Ecto neural progenitor cell (in vitro differentiated cells): ENCODE results near the gene TAPBP.
"Not testable (repeated sequence)": the region's sequence is repeated elsewhere in the genome, so short reads cannot be mapped to it uniquely, and the experiment has no call there.

Experiments
- DNase-seq: peaks from one replicate; pipeline ENCODE4 v3.0.0-alpha.2; 2018; ENCODE audit warnings: low spot score

TAPBP gene

GRCh38 chr6:33276581-33276863, 37.4 kb downstream of the TAPBP start:
- no peak for DNase-seq

- DNase-seq = not testable (repeated sequence)
Measured at GRCh38 chr6:33275795-33276580, 37.9 kb downstream of the TAPBP start.

GRCh38 chr6:33273924-33274902, 39.7 kb downstream of the TAPBP start:
- DNase-seq = no peak

- DNase-seq = no peak
Measured at GRCh38 chr6:33273129-33273923, 40.6 kb downstream of the TAPBP start.

- no peak for DNase-seq
Measured at GRCh38 chr6:33272275-33273128, 41.4 kb downstream of the TAPBP start.

DNA sequence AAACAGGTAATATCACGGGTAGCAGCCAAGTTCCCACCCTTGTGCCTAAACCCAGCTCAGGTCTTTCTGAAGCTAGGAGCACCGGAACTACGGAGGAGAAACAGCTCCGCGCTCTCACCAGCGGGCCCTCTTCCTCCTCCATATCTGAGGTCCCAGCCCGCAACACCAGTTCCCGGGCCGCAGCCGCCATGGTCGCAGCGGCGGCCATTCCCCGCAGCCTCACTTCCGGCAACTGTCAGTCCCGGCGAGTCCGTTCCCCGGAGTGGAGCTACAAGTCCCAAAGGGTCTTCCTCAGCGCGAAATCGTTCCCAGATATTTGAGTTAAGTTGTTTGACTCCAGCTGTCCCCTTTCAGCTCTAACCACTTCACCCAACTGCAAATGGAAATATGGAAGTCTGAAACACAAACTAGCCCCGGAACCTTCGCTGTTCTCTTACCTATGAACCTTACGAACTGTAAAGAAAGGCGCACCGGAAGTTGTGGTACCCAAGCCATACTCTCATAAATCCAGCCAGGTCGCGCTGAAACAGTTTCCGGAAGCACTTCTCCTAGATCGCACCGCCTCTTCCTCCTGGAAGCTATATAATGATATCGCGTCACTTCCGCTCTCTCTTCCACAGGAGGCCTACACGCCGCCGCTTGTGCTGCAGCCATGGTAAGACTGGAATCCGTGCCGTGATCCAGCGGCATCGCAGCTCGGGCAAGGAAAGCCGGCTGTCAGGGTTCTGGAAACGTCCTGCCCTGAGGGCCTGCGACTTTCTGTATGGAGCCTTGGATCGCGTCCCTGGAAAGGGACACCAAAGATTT, 42.2 kb downstream of the TAPBP start, which contains the start of the genes RPS18 and VPS52:
TSS of gene RPS18 (plus strand) at position 608 of the 807 bp plus-strand sequence. CDS start at position 653, 45 bp downstream.
TSS of gene VPS52 (minus strand) at position 409 of the 807 bp plus-strand sequence. CDS start at position 208, 201 bp downstream.
- DNase-seq = peak; percentile 91

DNA sequence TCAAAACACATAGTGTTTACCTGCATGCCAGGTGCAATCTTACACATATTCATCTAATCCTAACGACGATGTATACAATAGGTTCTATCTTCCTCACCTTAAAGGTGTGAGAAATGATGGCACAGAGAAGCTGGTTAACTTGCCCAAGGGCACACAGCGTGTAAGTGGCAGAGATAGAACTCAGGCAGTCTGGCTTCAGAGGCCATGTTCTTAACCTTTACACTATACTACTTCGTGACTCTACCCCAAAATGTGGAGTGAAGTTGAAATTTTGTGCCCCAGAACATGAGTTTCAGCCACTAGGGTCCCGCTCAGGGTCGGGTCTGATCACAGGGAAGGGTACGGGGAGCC, 42.8 kb downstream of the TAPBP start:
- DNase-seq = no peak

DNA sequence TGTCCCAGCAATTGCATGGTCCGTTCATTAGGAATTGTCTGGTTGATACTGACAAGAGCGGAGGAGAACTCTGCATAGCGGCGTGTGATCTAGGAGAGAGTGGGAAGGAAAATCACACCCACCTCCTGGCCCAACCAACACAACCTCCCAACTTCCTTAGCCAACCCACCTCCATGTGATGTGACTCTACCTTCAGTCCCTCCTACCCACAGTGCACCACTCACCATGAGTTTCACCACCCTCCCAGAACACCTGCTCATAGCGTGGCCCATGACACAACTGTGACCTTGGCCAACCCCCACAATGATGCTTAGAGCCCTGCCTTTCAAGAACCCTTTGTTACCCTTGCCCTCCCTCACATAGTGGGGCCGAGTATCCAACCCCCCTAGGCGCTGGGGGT, 49.9 kb downstream of the TAPBP start:
- DNase-seq = no peak

- DNase-seq = not testable (repeated sequence)
Measured at GRCh38 chr6:33262490-33262889, 51.4 kb downstream of the TAPBP start.

DNA sequence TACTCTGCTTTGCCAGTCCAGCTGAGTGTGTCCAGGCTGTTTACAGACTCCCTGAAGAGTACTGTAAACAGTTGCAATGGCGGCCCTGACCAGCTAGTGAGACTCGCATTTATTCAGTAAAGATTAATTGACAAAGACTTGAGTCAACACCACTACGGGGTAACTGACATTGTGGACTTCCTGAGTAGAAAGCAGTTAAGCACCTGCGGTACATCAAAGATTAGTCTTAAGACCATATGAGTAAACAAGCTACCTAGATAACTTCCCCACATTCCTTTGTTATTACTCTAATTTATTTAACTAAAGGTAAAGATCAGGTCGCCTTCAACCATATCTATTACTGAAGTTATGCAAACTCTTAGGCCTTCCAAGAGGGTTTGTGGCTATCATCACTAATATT, 54.8 kb downstream of the TAPBP start:
- DNase-seq = no peak

GRCh38 chr6:33254591-33254990, 59.3 kb downstream of the TAPBP start:
- no peak for DNase-seq

- DNase-seq = no peak
Measured at GRCh38 chr6:33252759-33253158, 61.1 kb downstream of the TAPBP start.

GRCh38 chr6:33251395-33252012, 62.4 kb downstream of the TAPBP start:
- no peak for DNase-seq

GRCh38 chr6:33250731-33251130, 63.1 kb downstream of the TAPBP start:
- DNase-seq = no peak

- DNase-seq = no peak
Measured at GRCh38 chr6:33249732-33250630, 63.9 kb downstream of the TAPBP start.
